Ascending aorta (tissue), 2 donors: ENCODE results near the gene PRKCA. TPM values are rescaled to one million over a fixed set of nuclear protein-coding genes. Genes with fewer than 3 reads are reported as not detected.
A peak's percentile ranks its signal among the peaks of the same experiment; 100 is the strongest.

Experiments
- DNase-seq, 2 donors: peaks; one replicate each; pipeline ENCODE4 v3.0.0-alpha.2; 2019; ENCODE audit warnings: low spot score in 2 of 2
- H3K27ac ChIP-seq, 2 donors: fragments of 200-600 bp; sonication (generic); one replicate each; pipeline ENCODE4 v1.5.1; 2016 to 2017; ENCODE audit warnings: mild to moderate bottlenecking in 1 of 2
- H3K27me3 ChIP-seq: fragments of 200-600 bp; sonication (generic); one replicate; pipeline ENCODE4 v1.5.1; 2017
- H3K36me3 ChIP-seq, 2 donors: fragments of 200-600 bp; sonication (generic); one replicate each; pipeline ENCODE4 v1.5.1; 2016
- H3K4me1 ChIP-seq, 2 donors: fragments of 200-600 bp; sonication (generic); one replicate each; pipeline ENCODE4 v1.5.1; 2016 to 2017; ENCODE audit warnings: mild to moderate bottlenecking in 1 of 2
- H3K4me3 ChIP-seq, 2 donors: fragments of 200-600 bp; sonication (generic); one replicate each; pipeline ENCODE4 v1.5.1; 2016 to 2017; ENCODE audit warnings: mild to moderate bottlenecking in 1 of 2
- H3K9me3 ChIP-seq, 2 donors: fragments of 200-600 bp; sonication (generic); one replicate each; pipeline ENCODE4 v1.5.1; 2016
- CTCF ChIP-seq, 3 experiments: fragments of 200-600 bp in 2 of 3; fragments of 450-650 bp in 1 of 3; sonication (generic) in 2 of 3; IDR thresholded peaks; one replicate each; pipeline ENCODE4 v1.5.1; 2016 to 2019; ENCODE audit warnings: antibody characterized with exemption in 3 of 3, mild to moderate bottlenecking in 1 of 3, moderate library complexity in 1 of 3
- intact Hi-C: fragments of 100-400 bp; cut with DNase I; formaldehyde crosslinking; loops from one replicate; pipeline ENCODE4 v1.15.1; 2023
- total RNA-seq: library from RNA; depleted of rRNA; stranded (reverse); fragments of >200 nt; gene quantifications from one replicate; pipeline ENCODE4 v1.1.0, GENCODE V29; 2016

Gene PRKCA
- total RNA-seq, 1 donor from 2014 or later = 3.2 TPM

- Histone ChIP-seq H3K27ac (no peak overlapping the region), H3K4me1 (no peaks in the 10 kb centered on the region), H3K4me3 (no peak overlapping the region), H3K27me3 (no peaks in the 10 kb centered on the region), H3K36me3 (no peaks in the 10 kb centered on the region), H3K9me3 (no peaks in the 10 kb centered on the region)
- DNase-seq = no peak
- no peak for TF ChIP-seq CTCF (IDR thresholded peaks at IDR 0.05)
- intact Hi-C loops = no loop called here
Measured at GRCh38 chr17:66458782-66459181, 156.4 kb downstream of the PRKCA start.

- intact Hi-C loops = no loop called here
- no peaks in the 10 kb centered on the region for H3K9me3 ChIP-seq
Measured at GRCh38 chr17:66459811-66460270, 157.4 kb downstream of the PRKCA start.

GRCh38 chr17:66460558-66460957 is 158.1 kb downstream of the PRKCA start:
- Histone ChIP-seq H3K27me3 (no peaks in the 10 kb centered on the region), H3K27ac (no peak overlapping the region), H3K9me3 (no peaks in the 10 kb centered on the region), H3K4me1 (no peaks in the 10 kb centered on the region), H3K4me3 (no peak overlapping the region), H3K36me3 (no peaks in the 10 kb centered on the region)
- no peak for TF ChIP-seq CTCF (IDR thresholded peaks at IDR 0.05)
- DNase-seq = no peak
- intact Hi-C loops = no loop called here

More at GRCh38 chr17:66459811-66460270, 157.4 kb downstream of the PRKCA start:
- peak in 1 of 2 donors; percentile 67 for DNase-seq
- H3K27ac ChIP-seq = no peak overlapping the region
- no peaks in the 10 kb centered on the region for H3K27me3 ChIP-seq
- no peak overlapping the region for H3K4me3 ChIP-seq
- no peak for TF ChIP-seq CTCF (IDR thresholded peaks at IDR 0.05)
- H3K36me3 ChIP-seq = no peaks in the 10 kb centered on the region
- no peaks in the 10 kb centered on the region for H3K4me1 ChIP-seq

- DNase-seq = no peak
- no peak overlapping the region for H3K27ac ChIP-seq
- intact Hi-C loops = no loop called here
- no peaks in the 10 kb centered on the region for H3K36me3 ChIP-seq
- no peaks in the 10 kb centered on the region for H3K27me3 ChIP-seq
- no peak for TF ChIP-seq CTCF (IDR thresholded peaks at IDR 0.05)
- H3K9me3 ChIP-seq = no peaks in the 10 kb centered on the region
- no peak overlapping the region for H3K4me3 ChIP-seq
- H3K4me1 ChIP-seq = no peaks in the 10 kb centered on the region
Measured at GRCh38 chr17:66461343-66461995, 159.1 kb downstream of the PRKCA start.

- no peak overlapping the region for H3K27ac ChIP-seq
- H3K27me3 ChIP-seq = no peaks in the 10 kb centered on the region
- H3K4me1 ChIP-seq = no peaks in the 10 kb centered on the region
- no peak overlapping the region for H3K4me3 ChIP-seq
- H3K9me3 ChIP-seq = no peaks in the 10 kb centered on the region
- H3K36me3 ChIP-seq = no peaks in the 10 kb centered on the region
- DNase-seq = no peak
- intact Hi-C loops = no loop called here
- TF ChIP-seq CTCF (IDR thresholded peaks at IDR 0.05) = no peak
Measured at GRCh38 chr17:66462010-66462409, 159.6 kb downstream of the PRKCA start.
